HG02642 (cell line): Measurements from ENCODE around the gene PANK4.
"Not testable (repeated sequence)": the region's sequence is repeated elsewhere in the genome, so short reads cannot be mapped to it uniquely, and the experiment has no call there.

Experiments
- ATAC-seq: cut with Tn5 transposase; IDR thresholded peaks from one replicate; pipeline ENCODE4 v1.9.1; 2021; ENCODE audit warnings: mild to moderate bottlenecking; ENCODE audit not compliant: unreplicated experiment, poor library complexity

PANK4 gene

DNA sequence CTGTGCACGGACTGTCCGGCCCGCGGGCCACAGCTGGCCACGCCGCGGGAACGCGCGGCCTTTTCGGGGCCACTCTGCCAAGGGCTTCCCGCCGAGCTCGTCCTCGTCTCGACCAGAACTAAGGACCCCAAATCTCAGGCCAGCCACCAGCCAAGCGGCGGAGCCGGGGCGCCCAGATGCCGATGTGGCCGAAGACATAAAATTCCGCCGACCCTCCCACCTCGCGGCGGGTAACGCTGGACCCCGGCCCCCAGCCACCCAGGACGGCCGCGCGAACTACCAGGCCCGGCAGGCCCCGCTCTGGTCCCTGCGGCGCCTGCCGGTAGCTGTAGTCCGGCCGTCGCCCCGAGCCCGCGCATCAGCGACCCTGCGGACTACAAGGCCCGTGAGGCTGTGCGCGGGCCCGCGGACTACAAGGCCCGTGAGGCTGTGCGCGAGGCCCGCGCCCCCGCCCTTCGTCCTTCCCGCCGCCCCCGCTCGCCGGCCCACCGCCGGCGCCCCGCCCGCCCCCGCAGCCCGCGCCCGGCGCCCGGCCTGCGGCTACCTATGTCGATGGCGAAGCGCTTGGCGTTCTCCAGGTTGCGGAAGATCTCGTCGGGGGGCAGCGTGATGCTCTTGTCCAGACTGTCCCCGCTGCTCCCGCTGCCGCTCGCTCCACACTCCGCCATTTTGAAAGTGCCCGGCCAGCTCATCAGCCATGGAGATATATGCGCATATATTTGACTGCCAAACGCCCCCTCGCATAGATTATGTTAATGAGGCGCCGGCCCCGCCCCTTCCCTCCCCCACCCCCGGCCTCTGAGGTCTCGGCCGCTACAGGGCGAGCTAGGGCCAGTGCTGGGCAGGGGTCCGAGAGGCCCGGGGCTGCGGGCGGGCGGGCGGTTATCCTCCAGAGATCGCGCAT, at the start of gene PANK4:
TSS of gene PANK4 (minus strand) at position 677 of the 904 bp plus-strand sequence. CDS start at position 668, 9 bp downstream.
- peak; percentile 84 for ATAC-seq

DNA sequence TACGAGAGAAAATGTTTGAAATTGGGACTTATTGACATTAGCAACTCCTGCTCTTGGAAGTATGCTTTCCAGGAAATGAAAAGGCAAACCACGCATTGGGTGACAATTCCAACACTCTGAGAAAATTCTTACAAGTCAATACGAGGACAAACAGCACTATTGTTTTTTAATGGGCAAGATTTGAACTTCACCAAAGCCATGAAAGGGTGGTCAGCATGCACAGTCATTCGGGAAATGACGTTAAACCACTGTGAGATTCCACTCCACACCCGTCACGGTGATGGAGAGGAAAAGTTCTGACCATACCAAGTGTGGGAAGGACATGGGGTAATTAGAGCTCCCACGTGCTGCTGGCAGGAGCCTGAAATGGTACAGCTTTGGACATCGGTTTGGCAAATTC, 48.0 kb upstream of the PANK4 start:
- ATAC-seq: no peak

DNA sequence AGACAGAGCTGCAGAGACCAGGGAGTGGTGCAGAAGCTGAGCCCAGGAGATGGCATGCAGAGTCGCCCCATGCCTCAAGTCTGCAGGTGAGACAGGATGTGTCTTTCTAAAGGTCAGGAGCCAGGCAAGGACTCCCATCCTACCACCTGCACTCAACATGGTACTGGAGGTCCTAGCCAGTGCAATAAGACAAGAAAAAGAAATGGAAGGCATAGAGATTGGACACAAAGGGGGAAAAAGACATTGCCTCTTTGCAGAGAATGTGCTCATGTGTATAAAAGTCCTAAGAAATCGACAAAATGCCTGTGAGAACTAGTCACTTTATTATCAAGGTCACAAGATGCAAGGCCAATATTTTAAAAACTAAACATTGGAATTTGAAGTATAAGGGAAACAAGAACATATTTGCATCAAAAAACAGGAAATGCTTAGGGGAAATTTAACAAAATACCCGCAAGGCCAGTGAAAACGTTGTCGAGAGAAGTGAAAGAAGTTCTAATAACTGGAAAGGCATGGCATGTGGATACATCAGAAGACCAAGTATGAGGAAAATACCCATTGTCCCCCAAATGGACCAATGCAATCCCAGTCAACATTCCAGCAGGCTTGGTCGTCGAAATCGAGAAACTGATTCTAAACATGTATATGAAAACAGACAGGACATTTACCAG, 47.0 kb upstream of the PANK4 start:
- no peak for ATAC-seq

DNA sequence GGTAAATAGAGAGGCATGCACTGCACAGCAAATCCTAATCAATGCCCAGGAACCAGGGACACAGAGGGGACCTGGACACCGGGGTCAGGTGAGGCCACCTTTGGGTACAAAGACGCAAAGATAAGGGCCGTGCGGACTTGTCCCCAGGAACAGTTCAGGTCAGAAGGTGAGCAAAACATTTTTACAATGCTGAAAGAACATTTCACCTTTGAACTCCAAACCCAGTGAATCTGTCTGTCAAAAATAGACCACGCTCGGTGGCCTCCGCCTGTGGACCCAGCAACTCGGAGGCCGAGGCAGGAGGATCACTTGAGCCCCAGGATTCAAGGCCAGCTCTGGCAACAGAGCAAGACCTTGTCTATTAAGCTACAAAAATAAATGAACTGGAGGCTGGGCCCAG, 45.0 kb upstream of the PANK4 start:
- no peak for ATAC-seq

DNA sequence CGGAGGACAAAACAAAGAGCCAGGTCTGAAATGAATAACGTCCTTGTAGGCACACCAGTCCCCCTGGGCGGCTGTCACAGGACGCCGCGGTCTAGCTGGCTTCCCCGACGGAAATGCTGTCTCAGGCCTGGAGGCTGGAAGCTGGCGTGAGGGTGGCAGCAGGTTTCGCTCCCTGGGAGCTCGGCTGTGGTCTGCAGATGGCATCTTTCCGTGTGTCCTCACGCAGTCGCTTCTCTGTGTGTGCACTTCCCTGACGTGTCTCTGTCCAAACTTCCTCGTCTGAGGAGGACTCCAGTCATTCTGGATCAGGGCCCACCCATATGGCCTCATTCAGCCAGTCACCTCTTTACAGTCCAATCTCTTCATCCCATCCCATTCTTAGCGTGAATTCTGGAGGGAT, 43.9 kb upstream of the PANK4 start:
- ATAC-seq: no peak

DNA sequence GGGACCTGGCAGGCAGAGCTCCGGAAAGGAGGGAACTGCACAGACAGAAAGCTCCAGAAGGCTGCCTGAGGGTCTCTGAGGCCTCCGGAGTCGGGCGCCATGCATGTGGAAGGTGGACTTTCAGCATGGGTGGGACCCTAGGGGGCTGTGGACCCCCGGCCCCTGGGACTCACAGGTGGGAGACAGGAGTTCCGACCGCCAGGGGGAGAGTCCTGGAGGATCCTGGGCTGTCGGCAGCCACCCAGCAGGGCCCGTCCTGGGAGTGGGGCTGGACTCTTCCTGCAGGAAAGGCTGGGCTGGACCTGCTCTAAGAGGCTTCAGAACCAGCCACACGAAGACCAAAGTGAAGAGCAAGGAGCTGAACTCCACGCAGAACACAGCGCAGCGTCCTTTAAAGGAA, 43.3 kb upstream of the PANK4 start:
- not testable (repeated sequence) for ATAC-seq

- ATAC-seq: no peak
These were observed 42.7 kb upstream of the PANK4 start for GRCh38 chr1:2569060-2569459.

GRCh38 chr1:2568187-2568816, 41.9 kb upstream of the PANK4 start:
- ATAC-seq: not testable (repeated sequence)

GRCh38 chr1:2567083-2567679, 40.8 kb upstream of the PANK4 start:
- no peak for ATAC-seq

DNA sequence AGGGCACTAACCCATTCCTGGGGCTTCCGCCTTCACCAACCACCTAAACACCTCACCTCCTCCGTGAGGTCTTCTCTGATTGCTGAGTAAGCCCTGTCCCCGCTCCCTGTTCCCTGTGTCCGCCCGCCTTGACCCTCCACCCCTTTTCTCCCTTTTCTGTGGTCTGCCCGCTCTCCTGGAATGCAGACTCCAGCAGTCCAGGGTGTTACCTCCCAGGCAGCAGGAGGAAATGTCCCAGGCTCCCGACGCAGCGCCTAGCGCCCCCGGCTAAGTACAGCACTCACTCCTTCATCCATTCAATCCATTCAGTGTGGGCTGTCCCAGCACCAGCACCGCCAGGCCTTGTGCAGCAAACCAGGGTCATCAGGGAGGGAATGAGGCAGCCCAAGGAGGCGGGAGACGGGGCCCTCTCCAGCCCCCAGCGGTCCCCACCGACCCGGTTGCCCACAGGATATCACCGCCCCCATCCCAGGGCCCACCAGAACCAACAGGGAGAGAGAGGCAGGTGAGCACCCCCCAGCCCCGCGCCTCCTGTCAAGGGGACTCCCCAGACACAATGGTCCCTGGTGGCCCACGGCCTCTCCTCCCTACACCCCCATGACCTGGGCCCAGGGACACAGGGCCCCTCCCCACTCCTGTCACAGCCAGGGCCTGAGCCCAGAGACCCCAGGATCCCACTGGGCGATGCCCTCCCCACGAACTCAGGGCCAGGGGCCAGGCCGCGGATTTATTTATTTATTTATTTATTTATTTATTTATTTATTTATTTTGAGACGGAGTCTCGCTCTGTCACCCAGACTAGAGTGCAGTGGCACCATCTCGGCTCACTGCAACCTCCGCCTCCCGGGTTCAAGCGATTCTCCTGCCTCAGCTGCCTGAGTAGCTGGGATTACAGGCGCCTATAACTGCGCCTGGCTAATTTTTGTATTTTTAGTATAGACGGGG, 40.0 kb upstream of the PANK4 start:
- ATAC-seq: no peak

DNA sequence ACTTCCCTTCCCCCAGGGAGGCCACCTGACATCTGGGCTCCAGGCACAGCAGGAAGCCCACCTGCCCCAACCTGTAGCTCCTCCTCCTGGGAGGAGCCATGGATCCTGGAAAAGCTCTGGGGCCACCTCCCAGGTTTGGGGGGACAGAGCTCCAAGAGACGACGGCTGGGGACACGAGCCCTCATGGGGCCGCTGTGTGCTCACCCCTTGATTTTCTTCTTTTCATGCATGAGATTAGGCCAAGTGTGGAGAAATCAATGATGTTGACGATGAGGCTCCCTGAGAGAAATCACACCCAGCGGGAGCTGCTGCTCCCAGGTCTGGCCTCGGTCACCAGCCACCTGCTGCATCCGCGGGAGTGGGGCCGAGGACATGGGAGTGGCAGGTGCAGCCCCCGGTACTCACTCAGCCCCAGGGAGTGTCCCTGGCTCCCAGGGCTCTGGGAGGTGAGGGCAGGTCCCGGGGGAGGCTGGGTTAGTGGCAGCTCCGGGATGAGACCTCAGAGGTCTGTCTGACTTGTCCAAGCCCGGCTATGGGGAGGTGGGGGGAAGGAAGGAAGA, 38.5 kb upstream of the PANK4 start:
- ATAC-seq: no peak

DNA sequence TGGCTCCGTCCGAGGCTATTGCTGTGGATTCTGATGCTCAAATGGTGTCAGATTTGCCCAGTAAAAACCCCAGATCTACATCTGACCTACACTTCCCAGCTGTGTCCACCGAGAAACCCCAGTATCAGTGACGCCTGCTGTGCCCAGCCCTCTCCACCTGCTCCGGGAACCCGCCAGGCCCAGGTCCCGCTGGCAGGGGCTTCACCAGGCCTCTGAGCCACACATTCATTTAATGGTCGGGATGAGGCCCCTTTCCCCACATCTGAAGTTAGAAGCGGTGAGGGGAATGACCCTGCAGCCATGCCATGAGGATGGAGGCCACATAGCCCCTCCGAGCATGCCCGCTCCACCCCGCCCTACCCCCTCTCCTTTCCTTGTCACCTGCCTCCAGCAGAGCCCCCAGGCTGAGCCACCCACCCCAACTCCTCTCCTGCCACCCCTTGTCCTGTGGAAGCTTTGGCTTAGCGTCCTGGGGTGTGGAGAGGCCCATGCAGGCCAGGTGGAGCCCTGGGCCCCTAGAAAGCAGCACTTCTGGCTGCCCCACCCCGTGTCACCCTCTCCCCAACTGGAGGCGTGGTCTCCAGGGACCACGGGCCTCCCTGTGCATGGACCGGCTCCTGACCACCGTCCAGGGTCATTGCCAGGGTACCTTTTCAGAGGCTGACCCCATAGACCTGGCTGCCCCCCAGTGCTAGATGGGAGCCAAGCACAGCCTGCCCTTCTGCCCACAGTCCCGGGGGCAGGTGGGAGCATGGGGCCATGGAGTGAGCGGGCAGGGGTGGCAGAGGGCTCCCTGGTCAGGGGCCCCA, 37.8 kb upstream of the PANK4 start:
- no peak for ATAC-seq

- ATAC-seq: no peak
These were observed 36.8 kb upstream of the PANK4 start for GRCh38 chr1:2563205-2563604.

DNA sequence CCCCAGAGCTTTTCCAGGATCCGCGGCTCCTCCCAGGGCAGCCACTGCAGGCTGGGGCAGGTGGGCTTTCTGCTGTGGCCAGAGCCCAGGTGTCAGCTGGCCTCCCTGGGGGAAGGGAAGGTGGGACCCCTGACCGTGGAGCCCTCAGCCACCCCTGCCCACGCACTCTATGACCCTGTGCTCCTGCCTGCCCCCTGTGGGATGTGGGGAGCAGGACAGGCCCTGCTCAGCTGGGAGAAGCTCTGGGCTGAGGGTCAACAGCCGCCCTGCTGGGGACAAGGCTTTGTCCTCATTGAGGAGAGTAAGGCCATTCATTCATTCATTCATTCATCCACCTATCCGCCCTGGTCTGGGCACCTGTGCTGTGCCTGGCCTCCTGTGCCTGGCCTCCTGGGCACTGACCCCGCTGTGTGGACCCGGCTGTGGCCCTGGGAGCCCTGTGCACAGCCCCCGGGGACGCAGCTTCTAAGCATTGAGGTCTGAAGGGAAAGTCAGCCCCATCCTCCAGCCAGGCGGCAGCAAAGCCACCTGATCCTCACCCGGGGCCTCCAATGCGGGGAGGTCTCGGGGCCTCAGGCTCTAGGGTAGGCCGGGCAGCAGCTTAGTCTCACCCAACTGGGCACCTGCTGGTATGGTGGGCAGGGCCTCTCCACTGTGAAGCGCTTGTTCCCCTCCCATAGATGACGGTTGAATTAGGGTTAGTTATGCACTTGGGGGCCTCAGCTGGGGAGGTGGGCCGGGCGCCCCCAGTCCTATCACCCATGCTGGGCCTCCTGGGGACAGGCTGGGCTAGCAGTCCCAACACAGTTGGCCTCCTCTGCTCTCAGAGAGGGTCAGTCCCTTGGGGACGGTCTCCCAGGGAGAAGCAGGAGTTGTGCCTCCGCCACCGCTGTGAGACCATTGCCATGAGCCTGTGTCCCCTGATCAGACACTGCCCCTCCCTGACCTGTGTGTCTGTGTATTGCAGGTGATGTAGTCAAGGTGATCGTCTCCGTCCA, 35.8 kb upstream of the PANK4 start:
- no peak for ATAC-seq

GRCh38 chr1:2561446-2561845, 35.0 kb upstream of the PANK4 start:
- ATAC-seq: no peak

- no peak for ATAC-seq
These were observed 34.1 kb upstream of the PANK4 start for GRCh38 chr1:2560299-2561073.
